Measurements from ENCODE around the gene CCDC144A.
"Not testable (repeated sequence)": the region's sequence is repeated elsewhere in the genome, so short reads cannot be mapped to it uniquely, and the experiment has no call there.

Gene CCDC144A

DNA sequence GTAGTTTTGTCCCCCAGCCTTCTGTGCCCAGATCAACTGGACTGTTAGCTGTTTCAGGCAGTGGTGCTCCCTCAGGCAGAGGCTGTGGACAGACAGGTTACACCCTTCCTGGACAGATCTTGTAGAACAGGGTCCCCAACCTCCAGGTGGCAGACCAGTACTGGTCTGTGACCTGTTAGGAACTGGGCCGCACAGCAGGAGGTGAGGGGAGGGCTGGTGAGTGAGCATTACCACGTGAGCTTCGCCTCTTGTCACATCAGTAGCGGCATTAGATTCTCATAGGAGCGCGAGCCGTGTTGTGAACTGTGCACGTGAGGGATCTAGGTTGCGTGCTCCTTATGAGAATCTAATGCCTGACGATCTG is 61.9 kb downstream of the CCDC144A start:
- not testable (repeated sequence) for H3K4me2 ChIP-seq (ENCODE audit: low read length); H3K4ac ChIP-seq (ENCODE audit: low read depth, low read length); H2AK5ac ChIP-seq (ENCODE audit: low read length); H2AFZ ChIP-seq (ENCODE audit: insufficient read depth, low read length, poor library complexity); H3K27me3 ChIP-seq (ENCODE audit: insufficient read depth, low read length); H4K8ac ChIP-seq (ENCODE audit: low read depth, low read length); H3K4me3 ChIP-seq (ENCODE audit: low read depth, low read length); H2BK120ac ChIP-seq (ENCODE audit: insufficient read depth, low read length, poor library complexity); H3K18ac ChIP-seq (ENCODE audit: low read length); H4K91ac ChIP-seq (ENCODE audit: low read depth, low read length); H3K79me1 ChIP-seq (ENCODE audit: low read length); H3K9ac ChIP-seq (ENCODE audit: low read length); H3K36me3 ChIP-seq (ENCODE audit: control insufficient read depth in 1 of 2, insufficient read depth in 2 of 2, low read length in 2 of 2); H3K23ac ChIP-seq (ENCODE audit: low read length); H2BK5ac ChIP-seq (ENCODE audit: low read depth, low read length, poor library complexity); H4K12ac ChIP-seq (ENCODE audit: low read depth, low read length); H3K27ac ChIP-seq (ENCODE audit: low read depth, low read length); H3K9me3 ChIP-seq (ENCODE audit: insufficient read depth, low read depth, low read length); H3K79me2 ChIP-seq (ENCODE audit: control insufficient read depth, insufficient read depth, low read length, poor library complexity); H2BK12ac ChIP-seq (ENCODE audit: low read length); H3K14ac ChIP-seq (ENCODE audit: low read length); H3K4me1 ChIP-seq (ENCODE audit: control insufficient read depth in 1 of 2, insufficient read depth in 2 of 2, low read length in 2 of 2)
- WGBS (ENCODE audit: extremely low coverage, insufficient coverage, insufficient read length), result no CpG with 5 or more reads among the region's 10 CpGs
- DNase-seq, result peak; percentile 0 to 33

DNA sequence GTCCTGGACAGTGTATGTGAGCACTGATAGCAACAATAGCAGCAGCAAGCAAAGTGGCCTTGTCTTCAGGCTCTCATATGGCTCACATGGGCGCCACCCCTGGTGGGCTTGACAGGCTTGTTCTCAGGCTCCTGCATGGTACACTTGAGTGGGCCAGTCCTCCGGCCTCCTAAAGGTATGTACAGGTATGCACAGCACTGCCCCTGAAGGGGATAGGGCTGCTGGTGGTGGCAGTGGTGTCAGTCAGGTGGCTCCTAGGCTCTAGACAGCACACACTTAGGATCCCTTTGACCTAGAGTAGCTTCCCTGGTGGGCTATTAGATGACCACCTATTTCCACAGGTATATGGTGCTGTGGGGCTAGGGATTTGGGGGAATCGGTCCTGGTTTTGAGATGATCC is 67.5 kb downstream of the CCDC144A start:
- not testable (repeated sequence) for H2AK5ac ChIP-seq (ENCODE audit: low read length); H4K91ac ChIP-seq (ENCODE audit: low read depth, low read length); H3K4me1 ChIP-seq (ENCODE audit: control insufficient read depth in 1 of 2, insufficient read depth in 2 of 2, low read length in 2 of 2); H3K14ac ChIP-seq (ENCODE audit: low read length); H2BK120ac ChIP-seq (ENCODE audit: insufficient read depth, low read length, poor library complexity); H3K18ac ChIP-seq (ENCODE audit: low read length); H3K4me3 ChIP-seq (ENCODE audit: low read depth, low read length); H3K27ac ChIP-seq (ENCODE audit: low read depth, low read length); H3K9ac ChIP-seq (ENCODE audit: low read length); H3K79me1 ChIP-seq (ENCODE audit: low read length); H3K27me3 ChIP-seq (ENCODE audit: insufficient read depth, low read length); H3K23ac ChIP-seq (ENCODE audit: low read length); H3K4ac ChIP-seq (ENCODE audit: low read depth, low read length); H3K4me2 ChIP-seq (ENCODE audit: low read length); H2BK5ac ChIP-seq (ENCODE audit: low read depth, low read length, poor library complexity); H4K12ac ChIP-seq (ENCODE audit: low read depth, low read length); H2AFZ ChIP-seq (ENCODE audit: insufficient read depth, low read length, poor library complexity); DNase-seq; H2BK12ac ChIP-seq (ENCODE audit: low read length); H3K9me3 ChIP-seq (ENCODE audit: insufficient read depth, low read depth, low read length); H3K36me3 ChIP-seq (ENCODE audit: control insufficient read depth in 1 of 2, insufficient read depth in 2 of 2, low read length in 2 of 2); H4K8ac ChIP-seq (ENCODE audit: low read depth, low read length); H3K79me2 ChIP-seq (ENCODE audit: control insufficient read depth, insufficient read depth, low read length, poor library complexity)
- WGBS (ENCODE audit: extremely low coverage, insufficient coverage, insufficient read length), result no CpG with 5 or more reads among the region's 3 CpGs

DNA sequence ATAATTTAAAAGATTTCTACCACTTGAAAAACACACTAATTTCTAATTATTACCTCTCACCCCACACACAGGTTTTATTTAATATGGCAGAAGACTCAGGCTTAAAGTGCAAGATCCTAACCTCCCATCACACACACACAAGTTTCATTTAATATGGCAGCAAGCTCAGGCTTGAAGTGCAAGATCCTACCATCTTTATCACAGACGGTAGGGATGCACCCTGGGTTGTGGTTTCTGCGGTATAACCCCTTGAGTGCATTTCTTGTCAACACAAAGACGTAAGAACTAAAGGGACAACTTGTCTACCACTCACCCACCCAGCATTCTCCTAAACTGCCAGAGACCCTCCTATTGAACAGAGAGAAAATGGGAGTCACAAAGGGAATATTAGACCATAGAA is 68.1 kb downstream of the CCDC144A start:
- H3K79me1 ChIP-seq (ENCODE audit: low read length); H4K91ac ChIP-seq (ENCODE audit: low read depth, low read length); H2AFZ ChIP-seq (ENCODE audit: insufficient read depth, low read length, poor library complexity); H3K18ac ChIP-seq (ENCODE audit: low read length); H2BK5ac ChIP-seq (ENCODE audit: low read depth, low read length, poor library complexity); H3K27ac ChIP-seq (ENCODE audit: low read depth, low read length); H4K12ac ChIP-seq (ENCODE audit: low read depth, low read length); H2BK12ac ChIP-seq (ENCODE audit: low read length); H3K27me3 ChIP-seq (ENCODE audit: insufficient read depth, low read length); H3K14ac ChIP-seq (ENCODE audit: low read length); H3K23ac ChIP-seq (ENCODE audit: low read length); H3K4me3 ChIP-seq (ENCODE audit: low read depth, low read length); H3K4ac ChIP-seq (ENCODE audit: low read depth, low read length); H2BK120ac ChIP-seq (ENCODE audit: insufficient read depth, low read length, poor library complexity); H3K4me1 ChIP-seq (ENCODE audit: control insufficient read depth in 1 of 2, insufficient read depth in 2 of 2, low read length in 2 of 2); H3K9ac ChIP-seq (ENCODE audit: low read length); H3K79me2 ChIP-seq (ENCODE audit: control insufficient read depth, insufficient read depth, low read length, poor library complexity); H3K36me3 ChIP-seq (ENCODE audit: control insufficient read depth in 1 of 2, insufficient read depth in 2 of 2, low read length in 2 of 2); H3K9me3 ChIP-seq (ENCODE audit: insufficient read depth, low read depth, low read length); H4K8ac ChIP-seq (ENCODE audit: low read depth, low read length); DNase-seq; H3K4me2 ChIP-seq (ENCODE audit: low read length); H2AK5ac ChIP-seq (ENCODE audit: low read length): not testable (repeated sequence)
- WGBS (ENCODE audit: extremely low coverage, insufficient coverage, insufficient read length), result no CpG with 5 or more reads among the region's 3 CpGs

GRCh38 chr17:16768290-16769175 is 78.5 kb downstream of the CCDC144A start:
- H2BK12ac ChIP-seq (ENCODE audit: low read length); H2AK5ac ChIP-seq (ENCODE audit: low read length); H3K4me2 ChIP-seq (ENCODE audit: low read length); H3K27me3 ChIP-seq (ENCODE audit: insufficient read depth, low read length); H3K9me3 ChIP-seq (ENCODE audit: insufficient read depth, low read depth, low read length); H4K12ac ChIP-seq (ENCODE audit: low read depth, low read length); H3K9ac ChIP-seq (ENCODE audit: low read length); H3K4me1 ChIP-seq (ENCODE audit: control insufficient read depth in 1 of 2, insufficient read depth in 2 of 2, low read length in 2 of 2); H4K8ac ChIP-seq (ENCODE audit: low read depth, low read length); H2AFZ ChIP-seq (ENCODE audit: insufficient read depth, low read length, poor library complexity); H4K91ac ChIP-seq (ENCODE audit: low read depth, low read length); H3K36me3 ChIP-seq (ENCODE audit: control insufficient read depth in 1 of 2, insufficient read depth in 2 of 2, low read length in 2 of 2); DNase-seq; H2BK120ac ChIP-seq (ENCODE audit: insufficient read depth, low read length, poor library complexity); H3K27ac ChIP-seq (ENCODE audit: low read depth, low read length); H3K14ac ChIP-seq (ENCODE audit: low read length); H3K79me1 ChIP-seq (ENCODE audit: low read length); H3K4ac ChIP-seq (ENCODE audit: low read depth, low read length); H2BK5ac ChIP-seq (ENCODE audit: low read depth, low read length, poor library complexity); H3K79me2 ChIP-seq (ENCODE audit: control insufficient read depth, insufficient read depth, low read length, poor library complexity); H3K4me3 ChIP-seq (ENCODE audit: low read depth, low read length); H3K18ac ChIP-seq (ENCODE audit: low read length); H3K23ac ChIP-seq (ENCODE audit: low read length): not testable (repeated sequence)
- no CpG with 5 or more reads among the region's 2 CpGs for WGBS (ENCODE audit: extremely low coverage, insufficient coverage, insufficient read length)
